PC-9 (cell line): ENCODE measurements around the gene RAB1B.

Source experiments
- EZH2 ChIP-seq: fragments of 200-600 bp; sonication (generic); IDR thresholded peaks from 2 replicates; pipeline ENCODE4 v1.8.0; 2017; ENCODE audit warnings: antibody characterized with exemption, low read depth
- TF ChIP-seq, protein P1 (sequence below): fragments of 200-600 bp; sonication (generic); conservative IDR thresholded peaks from 2 replicates; pipeline ENCODE4 v1.6.1; 2017; ENCODE audit warnings: mixed run types, antibody characterized with exemption, mild to moderate bottlenecking, moderate library complexity

GRCh38 chr11:66311470-66311964 is 43.1 kb downstream of the RAB1B start:
- TF ChIP-seq, protein P1, sequence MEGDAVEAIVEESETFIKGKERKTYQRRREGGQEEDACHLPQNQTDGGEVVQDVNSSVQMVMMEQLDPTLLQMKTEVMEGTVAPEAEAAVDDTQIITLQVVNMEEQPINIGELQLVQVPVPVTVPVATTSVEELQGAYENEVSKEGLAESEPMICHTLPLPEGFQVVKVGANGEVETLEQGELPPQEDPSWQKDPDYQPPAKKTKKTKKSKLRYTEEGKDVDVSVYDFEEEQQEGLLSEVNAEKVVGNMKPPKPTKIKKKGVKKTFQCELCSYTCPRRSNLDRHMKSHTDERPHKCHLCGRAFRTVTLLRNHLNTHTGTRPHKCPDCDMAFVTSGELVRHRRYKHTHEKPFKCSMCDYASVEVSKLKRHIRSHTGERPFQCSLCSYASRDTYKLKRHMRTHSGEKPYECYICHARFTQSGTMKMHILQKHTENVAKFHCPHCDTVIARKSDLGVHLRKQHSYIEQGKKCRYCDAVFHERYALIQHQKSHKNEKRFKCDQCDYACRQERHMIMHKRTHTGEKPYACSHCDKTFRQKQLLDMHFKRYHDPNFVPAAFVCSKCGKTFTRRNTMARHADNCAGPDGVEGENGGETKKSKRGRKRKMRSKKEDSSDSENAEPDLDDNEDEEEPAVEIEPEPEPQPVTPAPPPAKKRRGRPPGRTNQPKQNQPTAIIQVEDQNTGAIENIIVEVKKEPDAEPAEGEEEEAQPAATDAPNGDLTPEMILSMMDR: no peak
- TF ChIP-seq EZH2: no peak
